ENCODE results near the gene OGFR. TPM values are rescaled to one million over a fixed set of nuclear protein-coding genes. Genes with fewer than 3 reads are reported as not detected.

OGFR gene
- total RNA-seq, 1 donor: 31.0 TPM

GRCh38 chr20:62830821-62831220 is 26.2 kb downstream of the OGFR start:
- DNase-seq (ENCODE audit: low read depth): no peak
- TF ChIP-seq CTCF (IDR thresholded peaks at IDR 0.05; ENCODE audit: insufficient read depth, low read length): no peak

GRCh38 chr20:62831361-62831788 is 26.7 kb downstream of the OGFR start:
- H3K4me3 ChIP-seq (ENCODE audit: low read depth, low read length): no peak overlapping the region
- no peak for TF ChIP-seq CTCF (IDR thresholded peaks at IDR 0.05; ENCODE audit: insufficient read depth, low read length)
- DNase-seq (ENCODE audit: low read depth): no peak

More at GRCh38 chr20:62830821-62831220, 26.2 kb downstream of the OGFR start:
- no peak overlapping the region for H3K4me3 ChIP-seq (ENCODE audit: low read depth, low read length)

- DNase-seq (ENCODE audit: low read depth): no peak
- no peak for TF ChIP-seq CTCF (IDR thresholded peaks at IDR 0.05; ENCODE audit: insufficient read depth, low read length)
- no peak overlapping the region for H3K4me3 ChIP-seq (ENCODE audit: low read depth, low read length)
These were observed 27.2 kb downstream of the OGFR start for GRCh38 chr20:62831854-62832211.

GRCh38 chr20:62832212-62832922 is 27.7 kb downstream of the OGFR start:
- H3K4me3 ChIP-seq (ENCODE audit: low read depth, low read length): no peak overlapping the region
- no peak for DNase-seq (ENCODE audit: low read depth)
- no peak for TF ChIP-seq CTCF (IDR thresholded peaks at IDR 0.05; ENCODE audit: insufficient read depth, low read length)

- no peak for DNase-seq (ENCODE audit: low read depth)
- TF ChIP-seq CTCF (IDR thresholded peaks at IDR 0.05; ENCODE audit: insufficient read depth, low read length): no peak
- no peak overlapping the region for H3K4me3 ChIP-seq (ENCODE audit: low read depth, low read length)
These were observed 28.3 kb downstream of the OGFR start for GRCh38 chr20:62832951-62833391.

GRCh38 chr20:62834967-62835730 is 30.5 kb downstream of the OGFR start:
- TF ChIP-seq CTCF (IDR thresholded peaks at IDR 0.05; ENCODE audit: insufficient read depth, low read length): no peak
- no peak for DNase-seq (ENCODE audit: low read depth)
- no peak overlapping the region for H3K4me3 ChIP-seq (ENCODE audit: low read depth, low read length)

Measured in fibroblast of the aortic adventitia (primary cell).